ENCODE data around the gene FBXO36. TPM values are rescaled to one million over a fixed set of nuclear protein-coding genes. Genes with fewer than 3 reads are reported as not detected.

The FBXO36 gene
- total and polyA plus RNA-seq, 2 experiments from 2014 or later, result 5.8 to 7.6 TPM

DNA sequence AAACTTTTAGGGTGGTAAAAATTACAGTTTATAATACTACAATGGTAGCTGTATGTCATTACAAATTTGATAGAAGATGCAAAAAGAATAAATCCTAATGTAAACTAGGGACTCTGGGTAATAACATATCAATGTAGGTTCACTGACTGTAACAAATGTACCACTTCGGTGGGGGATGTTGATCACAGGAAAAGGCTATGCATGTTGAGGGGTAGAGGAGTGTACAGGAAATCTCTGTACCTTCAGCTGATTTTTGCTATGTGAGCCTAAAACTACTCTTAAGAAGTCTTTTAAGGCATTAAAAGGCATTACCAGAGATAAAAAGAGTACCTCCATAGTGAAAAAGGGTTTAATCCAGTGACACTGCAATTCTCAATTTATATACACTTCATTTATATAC is 25.4 kb upstream of the FBXO36 start:
- H3K4me3 ChIP-seq, result no peak overlapping the region
- no peaks in the 10 kb centered on the region for H3K9me3 Mint-ChIP-seq
- peaks cover 12% of the 10 kb centered on the region; the same call in 1 of the 2 replicates for H3K4me1 ChIP-seq (ENCODE audit: insufficient read depth)
- no peak overlapping the region for H3K27ac Mint-ChIP-seq
- TF ChIP-seq, protein P1, sequence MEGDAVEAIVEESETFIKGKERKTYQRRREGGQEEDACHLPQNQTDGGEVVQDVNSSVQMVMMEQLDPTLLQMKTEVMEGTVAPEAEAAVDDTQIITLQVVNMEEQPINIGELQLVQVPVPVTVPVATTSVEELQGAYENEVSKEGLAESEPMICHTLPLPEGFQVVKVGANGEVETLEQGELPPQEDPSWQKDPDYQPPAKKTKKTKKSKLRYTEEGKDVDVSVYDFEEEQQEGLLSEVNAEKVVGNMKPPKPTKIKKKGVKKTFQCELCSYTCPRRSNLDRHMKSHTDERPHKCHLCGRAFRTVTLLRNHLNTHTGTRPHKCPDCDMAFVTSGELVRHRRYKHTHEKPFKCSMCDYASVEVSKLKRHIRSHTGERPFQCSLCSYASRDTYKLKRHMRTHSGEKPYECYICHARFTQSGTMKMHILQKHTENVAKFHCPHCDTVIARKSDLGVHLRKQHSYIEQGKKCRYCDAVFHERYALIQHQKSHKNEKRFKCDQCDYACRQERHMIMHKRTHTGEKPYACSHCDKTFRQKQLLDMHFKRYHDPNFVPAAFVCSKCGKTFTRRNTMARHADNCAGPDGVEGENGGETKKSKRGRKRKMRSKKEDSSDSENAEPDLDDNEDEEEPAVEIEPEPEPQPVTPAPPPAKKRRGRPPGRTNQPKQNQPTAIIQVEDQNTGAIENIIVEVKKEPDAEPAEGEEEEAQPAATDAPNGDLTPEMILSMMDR (conservative IDR thresholded peaks at IDR 0.05; ENCODE audit: low read depth in 2 of 2), result no peak
- TF ChIP-seq, protein P2, sequence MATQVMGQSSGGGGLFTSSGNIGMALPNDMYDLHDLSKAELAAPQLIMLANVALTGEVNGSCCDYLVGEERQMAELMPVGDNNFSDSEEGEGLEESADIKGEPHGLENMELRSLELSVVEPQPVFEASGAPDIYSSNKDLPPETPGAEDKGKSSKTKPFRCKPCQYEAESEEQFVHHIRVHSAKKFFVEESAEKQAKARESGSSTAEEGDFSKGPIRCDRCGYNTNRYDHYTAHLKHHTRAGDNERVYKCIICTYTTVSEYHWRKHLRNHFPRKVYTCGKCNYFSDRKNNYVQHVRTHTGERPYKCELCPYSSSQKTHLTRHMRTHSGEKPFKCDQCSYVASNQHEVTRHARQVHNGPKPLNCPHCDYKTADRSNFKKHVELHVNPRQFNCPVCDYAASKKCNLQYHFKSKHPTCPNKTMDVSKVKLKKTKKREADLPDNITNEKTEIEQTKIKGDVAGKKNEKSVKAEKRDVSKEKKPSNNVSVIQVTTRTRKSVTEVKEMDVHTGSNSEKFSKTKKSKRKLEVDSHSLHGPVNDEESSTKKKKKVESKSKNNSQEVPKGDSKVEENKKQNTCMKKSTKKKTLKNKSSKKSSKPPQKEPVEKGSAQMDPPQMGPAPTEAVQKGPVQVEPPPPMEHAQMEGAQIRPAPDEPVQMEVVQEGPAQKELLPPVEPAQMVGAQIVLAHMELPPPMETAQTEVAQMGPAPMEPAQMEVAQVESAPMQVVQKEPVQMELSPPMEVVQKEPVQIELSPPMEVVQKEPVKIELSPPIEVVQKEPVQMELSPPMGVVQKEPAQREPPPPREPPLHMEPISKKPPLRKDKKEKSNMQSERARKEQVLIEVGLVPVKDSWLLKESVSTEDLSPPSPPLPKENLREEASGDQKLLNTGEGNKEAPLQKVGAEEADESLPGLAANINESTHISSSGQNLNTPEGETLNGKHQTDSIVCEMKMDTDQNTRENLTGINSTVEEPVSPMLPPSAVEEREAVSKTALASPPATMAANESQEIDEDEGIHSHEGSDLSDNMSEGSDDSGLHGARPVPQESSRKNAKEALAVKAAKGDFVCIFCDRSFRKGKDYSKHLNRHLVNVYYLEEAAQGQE (IDR thresholded peaks at IDR 0.05; ENCODE audit: unreplicated experiment), result no peak
- no peak for TF ChIP-seq POLR2AphosphoS5 (IDR thresholded peaks at IDR 0.05; ENCODE audit: low read depth)
- TF ChIP-seq EZH2phosphoT487 (IDR thresholded peaks at IDR 0.05; ENCODE audit: unreplicated experiment), result no peak
- TF ChIP-seq, protein P3, sequence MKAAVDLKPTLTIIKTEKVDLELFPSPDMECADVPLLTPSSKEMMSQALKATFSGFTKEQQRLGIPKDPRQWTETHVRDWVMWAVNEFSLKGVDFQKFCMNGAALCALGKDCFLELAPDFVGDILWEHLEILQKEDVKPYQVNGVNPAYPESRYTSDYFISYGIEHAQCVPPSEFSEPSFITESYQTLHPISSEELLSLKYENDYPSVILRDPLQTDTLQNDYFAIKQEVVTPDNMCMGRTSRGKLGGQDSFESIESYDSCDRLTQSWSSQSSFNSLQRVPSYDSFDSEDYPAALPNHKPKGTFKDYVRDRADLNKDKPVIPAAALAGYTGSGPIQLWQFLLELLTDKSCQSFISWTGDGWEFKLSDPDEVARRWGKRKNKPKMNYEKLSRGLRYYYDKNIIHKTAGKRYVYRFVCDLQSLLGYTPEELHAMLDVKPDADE (IDR thresholded peaks at IDR 0.05), result no peak
- no peak for TF ChIP-seq JUNB (IDR thresholded peaks at IDR 0.05; ENCODE audit: unreplicated experiment)
- no peak for TF ChIP-seq ZNF331 (CRISPR knock-in tag; IDR thresholded peaks at IDR 0.05; ENCODE audit: low read depth)
- TF ChIP-seq STAT1 (IDR thresholded peaks at IDR 0.05; ENCODE audit: unreplicated experiment), result no peak
- TF ChIP-seq, protein P4, sequence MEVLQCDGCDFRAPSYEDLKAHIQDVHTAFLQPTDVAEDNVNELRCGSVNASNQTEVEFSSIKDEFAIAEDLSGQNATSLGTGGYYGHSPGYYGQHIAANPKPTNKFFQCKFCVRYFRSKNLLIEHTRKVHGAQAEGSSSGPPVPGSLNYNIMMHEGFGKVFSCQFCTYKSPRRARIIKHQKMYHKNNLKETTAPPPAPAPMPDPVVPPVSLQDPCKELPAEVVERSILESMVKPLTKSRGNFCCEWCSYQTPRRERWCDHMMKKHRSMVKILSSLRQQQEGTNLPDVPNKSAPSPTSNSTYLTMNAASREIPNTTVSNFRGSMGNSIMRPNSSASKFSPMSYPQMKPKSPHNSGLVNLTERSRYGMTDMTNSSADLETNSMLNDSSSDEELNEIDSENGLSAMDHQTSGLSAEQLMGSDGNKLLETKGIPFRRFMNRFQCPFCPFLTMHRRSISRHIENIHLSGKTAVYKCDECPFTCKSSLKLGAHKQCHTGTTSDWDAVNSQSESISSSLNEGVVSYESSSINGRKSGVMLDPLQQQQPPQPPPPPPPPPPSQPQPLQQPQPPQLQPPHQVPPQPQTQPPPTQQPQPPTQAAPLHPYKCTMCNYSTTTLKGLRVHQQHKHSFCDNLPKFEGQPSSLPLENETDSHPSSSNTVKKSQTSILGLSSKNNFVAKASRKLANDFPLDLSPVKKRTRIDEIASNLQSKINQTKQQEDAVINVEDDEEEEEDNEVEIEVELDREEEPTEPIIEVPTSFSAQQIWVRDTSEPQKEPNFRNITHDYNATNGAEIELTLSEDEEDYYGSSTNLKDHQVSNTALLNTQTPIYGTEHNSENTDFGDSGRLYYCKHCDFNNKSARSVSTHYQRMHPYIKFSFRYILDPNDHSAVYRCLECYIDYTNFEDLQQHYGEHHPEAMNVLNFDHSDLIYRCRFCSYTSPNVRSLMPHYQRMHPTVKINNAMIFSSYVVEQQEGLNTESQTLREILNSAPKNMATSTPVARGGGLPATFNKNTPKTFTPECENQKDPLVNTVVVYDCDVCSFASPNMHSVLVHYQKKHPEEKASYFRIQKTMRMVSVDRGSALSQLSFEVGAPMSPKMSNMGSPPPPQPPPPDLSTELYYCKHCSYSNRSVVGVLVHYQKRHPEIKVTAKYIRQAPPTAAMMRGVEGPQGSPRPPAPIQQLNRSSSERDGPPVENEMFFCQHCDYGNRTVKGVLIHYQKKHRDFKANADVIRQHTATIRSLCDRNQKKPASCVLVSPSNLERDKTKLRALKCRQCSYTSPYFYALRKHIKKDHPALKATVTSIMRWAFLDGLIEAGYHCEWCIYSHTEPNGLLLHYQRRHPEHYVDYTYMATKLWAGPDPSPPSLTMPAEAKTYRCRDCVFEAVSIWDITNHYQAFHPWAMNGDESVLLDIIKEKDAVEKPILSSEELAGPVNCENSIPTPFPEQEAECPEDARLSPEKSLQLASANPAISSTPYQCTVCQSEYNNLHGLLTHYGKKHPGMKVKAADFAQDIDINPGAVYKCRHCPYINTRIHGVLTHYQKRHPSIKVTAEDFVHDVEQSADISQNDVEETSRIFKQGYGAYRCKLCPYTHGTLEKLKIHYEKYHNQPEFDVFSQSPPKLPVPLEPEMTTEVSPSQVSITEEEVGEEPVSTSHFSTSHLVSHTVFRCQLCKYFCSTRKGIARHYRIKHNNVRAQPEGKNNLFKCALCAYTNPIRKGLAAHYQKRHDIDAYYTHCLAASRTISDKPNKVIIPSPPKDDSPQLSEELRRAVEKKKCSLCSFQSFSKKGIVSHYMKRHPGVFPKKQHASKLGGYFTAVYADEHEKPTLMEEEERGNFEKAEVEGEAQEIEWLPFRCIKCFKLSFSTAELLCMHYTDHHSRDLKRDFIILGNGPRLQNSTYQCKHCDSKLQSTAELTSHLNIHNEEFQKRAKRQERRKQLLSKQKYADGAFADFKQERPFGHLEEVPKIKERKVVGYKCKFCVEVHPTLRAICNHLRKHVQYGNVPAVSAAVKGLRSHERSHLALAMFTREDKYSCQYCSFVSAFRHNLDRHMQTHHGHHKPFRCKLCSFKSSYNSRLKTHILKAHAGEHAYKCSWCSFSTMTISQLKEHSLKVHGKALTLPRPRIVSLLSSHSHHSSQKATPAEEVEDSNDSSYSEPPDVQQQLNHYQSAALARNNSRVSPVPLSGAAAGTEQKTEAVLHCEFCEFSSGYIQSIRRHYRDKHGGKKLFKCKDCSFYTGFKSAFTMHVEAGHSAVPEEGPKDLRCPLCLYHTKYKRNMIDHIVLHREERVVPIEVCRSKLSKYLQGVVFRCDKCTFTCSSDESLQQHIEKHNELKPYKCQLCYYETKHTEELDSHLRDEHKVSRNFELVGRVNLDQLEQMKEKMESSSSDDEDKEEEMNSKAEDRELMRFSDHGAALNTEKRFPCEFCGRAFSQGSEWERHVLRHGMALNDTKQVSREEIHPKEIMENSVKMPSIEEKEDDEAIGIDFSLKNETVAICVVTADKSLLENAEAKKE (CRISPR knock-in tag; IDR thresholded peaks at IDR 0.05), result no peak
- TF ChIP-seq NANOG (IDR thresholded peaks at IDR 0.05; ENCODE audit: borderline replicate concordance), result no peak
- TF ChIP-seq ZNF114 (CRISPR knock-in tag; IDR thresholded peaks at IDR 0.05), result no peak
- TF ChIP-seq EZH2 (IDR thresholded peaks at IDR 0.05; ENCODE audit: low read depth, unreplicated experiment), result no peak
- TF ChIP-seq CREB1 (CRISPR knock-in tag; IDR thresholded peaks at IDR 0.05; ENCODE audit: low read depth), result no peak
- no peak overlapping the region for H3K27ac ChIP-seq (ENCODE audit: low read depth)
- H3K79me2 ChIP-seq (replicated peaks; ENCODE audit: insufficient read depth), result peaks cover 100% of the 10 kb centered on the region
- H3K4me1 Mint-ChIP-seq, result peaks cover 18% of the 10 kb centered on the region; the same call in 2 of the 3 replicates
- no peaks in the 10 kb centered on the region for H3K9me2 ChIP-seq (ENCODE audit: insufficient read depth)
- no peak overlapping the region for H2AFZ ChIP-seq
- DNase-seq (ENCODE audit: low spot score), result no peak
- H3K36me3 Mint-ChIP-seq (ENCODE audit: low read depth), result no peaks in the 10 kb centered on the region; the same call in 2 of the 3 replicates
- H3K4me2 ChIP-seq, result no peak overlapping the region
- no peaks in the 10 kb centered on the region for H3F3A ChIP-seq (replicated peaks; ENCODE audit: low read depth)
- no peak for ATAC-seq
- H3K4me3 Mint-ChIP-seq, result no peak overlapping the region
- peaks cover 2% of the 10 kb centered on the region for H3K27me3 Mint-ChIP-seq (ENCODE audit: insufficient read depth, low read depth, poor library complexity)
- H4K20me1 ChIP-seq (replicated peaks; ENCODE audit: insufficient read depth), result peaks cover 18% of the 10 kb centered on the region
- H3K36me3 ChIP-seq (ENCODE audit: insufficient read depth), result no peaks in the 10 kb centered on the region
- H3K27me3 ChIP-seq (ENCODE audit: insufficient read depth), result no peaks in the 10 kb centered on the region
